C4-2B (cell line): ENCODE results near the gene OARD1.

Experiments used
- CTCF ChIP-seq: fragments of 450-650 bp; conservative IDR thresholded peaks from 2 replicates; pipeline ENCODE4 v1.5.1; 2017; ENCODE audit warnings: mild to moderate bottlenecking
- ZFX ChIP-seq: fragments of 450-650 bp; IDR thresholded peaks from 2 replicates; pipeline ENCODE4 v1.6.1; 2017

GRCh38 chr6:41100871-41101287 lies 28.7 kb upstream of the OARD1 start:
- TF ChIP-seq CTCF = no peak
- no peak for TF ChIP-seq ZFX
